GM21723 (cell line): Measurements from ENCODE around the gene UCP1.
"Not testable (repeated sequence)": the region's sequence is repeated elsewhere in the genome, so short reads cannot be mapped to it uniquely, and the experiment has no call there.

Experiments used
- ATAC-seq: cut with Tn5 transposase; IDR thresholded peaks from one replicate; pipeline ENCODE4 v1.9.1; 2021; ENCODE audit warnings: mild to moderate bottlenecking, moderate library complexity; ENCODE audit not compliant: unreplicated experiment

UCP1 gene

GRCh38 chr4:140556372-140557085 lies 12.2 kb downstream of the UCP1 start:
- ATAC-seq: peak; percentile 100

DNA sequence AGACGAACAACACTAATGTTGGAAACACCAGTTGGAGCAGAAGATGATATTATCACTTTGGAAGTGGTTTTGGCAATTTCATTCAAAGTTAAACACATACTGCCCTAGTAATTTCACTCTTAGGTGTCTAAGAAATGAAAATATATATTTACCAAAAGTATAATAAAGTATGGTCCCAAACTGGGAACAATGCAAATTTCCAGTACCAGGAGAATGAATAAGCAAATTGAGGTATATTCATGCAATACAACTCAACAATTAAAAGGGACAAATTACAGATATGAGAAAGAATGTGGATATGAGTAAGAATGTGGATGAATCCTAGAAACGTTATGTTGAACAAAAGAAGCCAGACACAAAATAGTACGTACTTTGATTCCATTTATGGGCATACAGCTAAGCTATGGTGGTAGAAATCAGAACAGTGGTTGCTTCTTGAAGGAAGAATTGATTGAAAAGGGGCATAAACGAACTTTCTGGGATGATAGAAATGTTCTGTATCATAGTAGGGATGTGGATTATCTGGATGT lies 34.7 kb downstream of the UCP1 start:
- no peak for ATAC-seq

GRCh38 chr4:140529434-140529833 lies 39.3 kb downstream of the UCP1 start:
- ATAC-seq: no peak

DNA sequence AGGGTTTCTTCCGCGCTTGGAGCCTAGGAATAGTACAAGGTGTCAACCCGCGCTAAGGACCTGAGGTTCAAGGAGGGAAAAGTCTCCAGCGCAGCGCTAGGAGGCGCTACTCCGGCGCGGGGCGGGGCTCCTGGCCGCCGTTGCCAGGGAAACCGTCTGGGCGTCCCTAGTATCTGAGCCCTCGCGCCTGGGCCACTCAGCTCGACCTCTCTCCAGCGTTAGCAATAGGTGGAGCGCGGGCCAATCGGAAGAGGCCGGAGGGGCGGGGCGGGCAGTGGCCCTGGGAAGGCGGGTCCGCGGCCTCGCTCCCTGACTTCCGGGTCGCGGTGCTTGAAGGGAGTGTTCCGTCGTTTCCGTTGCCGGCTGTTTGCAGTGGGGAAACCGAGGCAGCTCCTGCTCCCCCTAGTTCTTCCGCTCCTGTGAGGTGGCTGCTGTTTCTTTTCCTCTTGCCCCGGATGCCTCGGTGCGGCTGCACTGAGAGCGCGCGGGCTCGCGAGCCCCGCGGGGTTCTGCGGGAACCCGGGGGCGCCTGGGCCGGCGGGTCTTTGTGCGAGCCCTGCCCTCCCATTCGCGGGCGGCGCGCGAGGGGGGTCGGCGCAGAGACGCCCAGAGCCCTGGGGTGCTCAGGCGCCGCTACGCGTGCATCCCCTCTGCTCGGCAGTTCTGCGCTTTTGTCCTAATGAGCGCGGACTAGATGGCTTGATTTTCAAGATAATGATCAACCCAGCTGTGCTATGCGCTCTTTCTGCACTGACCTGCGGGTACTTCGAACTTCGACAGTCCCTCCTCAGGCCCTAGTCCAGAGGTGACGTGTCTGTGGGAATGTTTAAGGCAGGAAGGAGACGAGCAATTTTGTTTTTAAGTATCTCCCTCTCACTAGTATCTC lies 44.7 kb downstream of the UCP1 start, which contains the start of gene ELMOD2:
Gene ELMOD2, plus strand, starts transcription at position 312 of the 886 bp plus-strand sequence. CDS start 1,261 bp downstream, outside the sequence.
- peak; percentile 100 for ATAC-seq

- no peak for ATAC-seq
These were observed 45.3 kb downstream of the UCP1 start for GRCh38 chr4:140523370-140523856.

DNA sequence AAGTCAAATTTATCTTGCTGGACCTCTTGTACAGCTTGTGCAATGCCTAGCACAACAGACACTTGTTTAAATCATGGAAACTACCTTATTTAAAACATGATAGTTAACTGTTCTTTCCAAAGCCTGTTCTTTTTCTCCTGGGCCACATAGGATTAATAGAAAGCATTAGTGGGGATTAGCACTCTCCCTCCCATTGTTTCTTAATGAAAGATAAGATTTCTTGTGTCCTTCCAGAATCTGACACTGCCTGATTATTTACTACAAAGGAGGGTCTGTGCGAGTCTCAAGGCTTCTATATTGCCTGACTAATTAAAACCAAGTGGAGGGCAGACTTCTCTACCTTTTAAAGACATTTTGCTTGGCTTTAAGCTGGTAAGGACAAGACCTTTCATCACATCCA lies 53.3 kb downstream of the UCP1 start:
- no peak for ATAC-seq

DNA sequence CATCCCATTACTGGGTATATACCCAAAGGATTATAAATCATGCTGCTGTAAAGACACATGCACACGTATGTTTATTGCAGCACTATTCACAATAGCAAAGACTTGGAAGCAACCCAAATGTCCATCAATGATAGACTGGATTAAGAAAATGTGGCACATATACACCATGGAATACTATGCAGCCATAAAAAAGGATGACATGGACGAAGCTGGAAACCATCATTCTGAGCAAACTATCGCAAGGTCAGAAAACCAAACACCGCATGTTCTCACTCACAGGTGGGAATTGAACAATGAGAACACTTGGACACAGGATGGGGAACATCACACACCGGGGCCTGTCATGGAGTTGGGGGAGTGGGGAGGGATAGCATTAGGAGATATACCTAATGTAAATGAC lies 55.0 kb downstream of the UCP1 start:
- not testable (repeated sequence) for ATAC-seq
